KOPT-K1 (cell line): Measurements from ENCODE around the gene CCL4L2.
"Not testable (repeated sequence)": the region's sequence is repeated elsewhere in the genome, so short reads cannot be mapped to it uniquely, and the experiment has no call there.

Source experiments
- H3K27ac ChIP-seq: fragments of 200-600 bp; sonication (generic); 2 replicates; pipeline ENCODE4 v1.5.1; 2016; ENCODE audit warnings: antibody characterized with exemption, mild to moderate bottlenecking, low read depth, low read length; ENCODE audit not compliant: poor library complexity, severe bottlenecking
- H3K36me3 ChIP-seq: fragments of 200-600 bp; sonication (generic); 2 replicates; pipeline ENCODE4 v1.5.1; 2017; ENCODE audit warnings: antibody characterized with exemption, mild to moderate bottlenecking, low read length, moderate library complexity; ENCODE audit not compliant: insufficient read depth
- H3K9me3 ChIP-seq: fragments of 200-600 bp; sonication (generic); 2 replicates; pipeline ENCODE4 v1.5.1; 2017; ENCODE audit warnings: antibody characterized with exemption, low read length, mild to moderate bottlenecking; ENCODE audit not compliant: insufficient read depth, poor library complexity, severe bottlenecking

Gene CCL4L2

DNA sequence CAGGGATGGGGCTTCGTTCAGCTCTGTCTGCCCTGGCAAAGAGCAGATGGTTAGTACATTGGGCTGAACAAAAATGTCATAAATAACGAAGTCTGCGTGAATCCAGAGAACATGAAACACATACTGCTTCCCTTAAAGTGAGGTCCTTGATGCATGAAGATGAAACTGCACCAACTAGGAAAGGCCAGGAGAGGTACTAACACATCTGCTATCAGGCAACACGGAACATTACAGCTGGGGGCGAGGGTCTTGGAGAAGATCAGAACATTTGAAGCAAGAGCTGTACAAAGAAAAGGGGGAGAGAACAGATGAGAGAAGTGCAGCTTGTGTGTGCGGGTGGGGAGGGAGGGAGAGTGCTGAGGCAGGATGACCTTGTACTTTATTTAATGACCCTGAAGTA lies 3.5 kb upstream of the CCL4L2 start:
- not testable (repeated sequence) for H3K9me3 ChIP-seq, H3K27ac ChIP-seq, H3K36me3 ChIP-seq

DNA sequence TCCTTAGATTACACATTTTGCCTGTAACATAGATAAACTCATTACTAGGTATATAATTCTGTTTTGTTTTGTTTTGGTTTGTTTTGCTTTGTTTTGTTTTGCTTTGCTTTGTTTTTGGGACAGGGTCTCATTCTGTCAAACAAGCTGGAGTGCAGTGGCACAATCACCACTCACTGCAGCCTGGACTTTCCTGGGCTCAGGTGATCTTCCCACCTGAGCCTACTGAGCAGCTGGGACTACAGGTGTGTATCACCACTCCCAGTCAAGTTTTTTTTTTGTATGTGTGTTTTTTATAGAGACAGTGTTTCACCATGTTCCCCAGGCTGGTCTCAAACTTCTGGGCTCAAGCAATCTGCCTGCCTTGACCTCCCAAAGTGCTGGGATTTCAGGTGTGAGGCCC lies 1.3 kb upstream of the CCL4L2 start:
- no peaks in the 10 kb centered on the region for H3K36me3 ChIP-seq
- H3K27ac ChIP-seq, result no peak overlapping the region
- H3K9me3 ChIP-seq, result no peaks in the 10 kb centered on the region

DNA sequence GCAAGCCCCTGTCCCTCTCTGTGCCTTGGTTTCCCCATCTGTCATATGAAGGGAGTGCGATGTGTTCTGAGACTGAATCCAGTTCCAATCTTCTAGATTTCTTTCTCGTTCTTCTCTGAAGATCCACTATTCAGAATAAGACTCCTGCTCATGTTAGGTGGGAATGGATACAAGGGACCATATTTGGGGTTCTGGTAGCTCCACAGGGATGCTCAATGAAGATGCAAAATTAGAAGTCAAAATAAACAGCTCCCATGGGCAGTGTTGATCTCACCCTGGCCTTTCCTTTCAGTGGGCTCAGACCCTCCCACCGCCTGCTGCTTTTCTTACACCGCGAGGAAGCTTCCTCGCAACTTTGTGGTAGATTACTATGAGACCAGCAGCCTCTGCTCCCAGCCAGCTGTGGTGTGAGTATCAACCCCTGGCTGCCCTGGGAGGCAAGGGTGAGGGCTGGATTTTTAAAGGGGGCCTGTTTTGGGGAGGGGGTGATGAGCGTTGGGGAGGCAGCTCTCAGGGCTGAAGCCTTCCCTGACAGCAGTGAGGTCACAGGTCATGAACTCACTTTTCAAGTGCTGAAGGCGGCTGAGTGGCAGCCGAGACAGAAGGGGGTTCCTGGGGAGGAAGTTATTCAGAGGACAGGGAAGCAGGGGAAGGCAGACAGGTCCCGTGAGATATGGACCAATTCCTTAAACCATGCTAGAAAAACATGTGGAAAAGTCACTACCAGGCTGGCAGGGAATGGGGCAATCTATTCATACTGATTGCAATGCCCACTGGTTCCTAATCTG lies 815 bp downstream of the CCL4L2 start:
- not testable (repeated sequence) for H3K36me3 ChIP-seq, H3K9me3 ChIP-seq, H3K27ac ChIP-seq

DNA sequence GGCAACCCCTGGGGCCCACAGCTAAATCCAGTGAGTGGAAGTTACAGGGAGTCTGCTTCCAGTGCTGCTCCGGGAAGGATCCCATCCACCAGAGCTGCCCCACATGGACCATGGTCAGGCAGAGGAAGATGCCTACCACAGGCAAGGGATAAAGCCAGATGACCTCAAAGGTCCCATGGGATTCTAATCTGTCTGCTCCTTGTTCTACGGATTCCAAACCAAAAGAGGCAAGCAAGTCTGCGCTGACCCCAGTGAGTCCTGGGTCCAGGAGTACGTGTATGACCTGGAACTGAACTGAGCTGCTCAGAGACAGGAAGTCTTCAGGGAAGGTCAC lies 1.4 kb downstream of the CCL4L2 start:
- no peaks in the 10 kb centered on the region for H3K9me3 ChIP-seq
- H3K27ac ChIP-seq, result no peak overlapping the region
- no peaks in the 10 kb centered on the region for H3K36me3 ChIP-seq

DNA sequence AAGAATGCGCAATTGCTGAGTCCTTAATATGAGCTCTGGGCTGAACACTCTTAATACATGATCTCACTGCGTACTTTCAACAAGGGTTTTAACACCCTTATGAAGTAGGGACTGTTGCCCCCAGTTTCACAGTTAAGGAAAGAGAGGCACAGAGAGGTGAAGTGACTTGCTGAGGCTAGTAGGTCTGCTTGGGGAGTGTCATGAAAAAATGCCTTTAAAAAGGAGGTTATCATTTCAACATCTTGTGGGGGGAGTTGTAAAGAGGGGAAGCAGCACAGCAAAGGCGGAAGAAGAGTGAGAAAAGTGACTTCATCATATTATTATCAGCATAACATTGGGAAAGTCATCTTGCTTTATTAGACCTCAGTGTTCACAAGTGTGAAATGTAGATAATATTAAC lies 2.1 kb downstream of the CCL4L2 start:
- no peaks in the 10 kb centered on the region for H3K36me3 ChIP-seq
- peaks cover under 1% of the 10 kb centered on the region for H3K9me3 ChIP-seq
- no peak overlapping the region for H3K27ac ChIP-seq

DNA sequence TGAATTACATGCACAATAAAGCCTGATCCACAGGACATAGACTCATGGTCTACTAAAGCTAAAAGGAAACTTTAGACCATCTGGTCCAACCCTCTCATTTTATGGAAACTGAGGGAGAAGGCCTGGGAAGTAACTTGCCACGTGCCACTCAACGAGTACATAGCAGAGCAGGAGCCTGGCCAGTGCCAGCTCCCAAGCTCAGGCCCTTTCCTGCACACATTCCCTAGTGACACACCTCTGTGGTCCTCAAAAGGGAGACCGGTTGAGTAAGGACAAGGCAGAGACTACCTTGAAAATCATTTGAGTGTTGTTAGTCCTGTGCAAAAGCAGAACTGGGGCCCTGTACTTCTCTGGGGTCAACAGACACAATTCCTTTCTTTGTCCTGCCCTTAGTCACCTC lies 2.8 kb downstream of the CCL4L2 start:
- Histone ChIP-seq H3K36me3 (no peaks in the 10 kb centered on the region), H3K9me3 (peaks cover 7% of the 10 kb centered on the region), H3K27ac (no peak overlapping the region)

DNA sequence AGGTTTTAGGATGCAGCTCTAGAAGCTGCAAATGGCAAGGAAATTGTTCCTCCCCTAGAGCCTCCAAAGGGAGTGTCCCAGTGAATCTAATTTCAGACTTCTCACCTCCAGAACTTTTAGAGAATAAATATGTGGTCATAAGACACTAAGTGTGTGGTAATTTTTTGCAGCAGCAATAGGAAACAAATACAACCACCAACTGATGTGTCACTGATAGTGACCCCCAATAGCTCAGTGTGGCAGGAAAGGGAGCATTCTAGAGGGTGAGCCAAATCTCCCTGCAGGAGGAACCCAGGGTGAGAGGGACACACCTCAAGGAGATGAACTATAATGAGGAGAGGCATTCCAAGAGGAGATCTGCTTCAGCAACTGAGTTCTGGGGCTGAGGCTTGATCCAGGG lies 4.1 kb downstream of the CCL4L2 start:
- Histone ChIP-seq H3K36me3 (no peaks in the 10 kb centered on the region), H3K27ac (no peak overlapping the region), H3K9me3 (peaks cover 11% of the 10 kb centered on the region)

DNA sequence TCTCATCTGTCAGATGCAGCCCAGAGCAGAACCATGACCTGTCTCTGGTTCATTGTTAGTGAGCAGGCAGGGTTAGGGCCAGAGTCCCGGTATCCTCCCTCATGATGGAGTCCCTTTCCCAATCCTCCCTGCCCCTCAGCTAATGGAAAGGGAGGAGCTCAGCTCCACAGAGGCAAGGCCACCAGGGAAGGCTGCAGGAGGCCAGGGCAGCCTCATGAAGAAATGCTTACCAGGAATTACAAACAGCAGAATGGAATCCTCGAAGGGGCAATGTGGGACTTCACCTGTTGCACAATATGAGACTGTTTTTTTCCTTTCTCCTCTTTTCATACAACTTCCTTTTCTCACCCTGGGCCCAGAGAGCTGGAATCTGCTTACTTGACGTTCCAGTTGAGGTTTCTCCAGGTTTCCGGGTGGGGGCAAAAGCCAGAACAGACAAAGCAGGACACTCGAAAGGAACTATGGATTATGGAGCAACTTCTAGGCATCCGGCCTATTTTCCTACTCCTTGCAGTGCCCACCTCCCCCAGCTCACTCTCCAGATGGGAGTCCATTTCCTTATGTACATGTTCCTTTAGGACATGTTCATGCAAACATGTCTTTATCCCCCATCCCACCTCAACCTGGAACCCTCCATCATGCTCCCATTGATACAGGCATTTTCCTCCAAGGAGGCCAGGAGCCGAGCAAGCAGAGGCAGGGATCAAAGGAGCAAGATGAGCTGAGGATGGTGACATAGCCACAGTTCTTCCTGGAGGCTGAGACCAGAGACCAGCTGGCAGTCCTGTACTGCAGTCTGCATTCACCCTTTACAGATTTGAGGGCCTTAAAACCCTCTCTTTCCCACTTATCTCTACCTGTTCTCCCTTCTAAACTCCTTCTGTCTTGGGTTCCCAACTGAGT lies 4.8 kb downstream of the CCL4L2 start:
- peaks cover 11% of the 10 kb centered on the region for H3K9me3 ChIP-seq
- H3K27ac ChIP-seq, H3K36me3 ChIP-seq: not testable (repeated sequence)

DNA sequence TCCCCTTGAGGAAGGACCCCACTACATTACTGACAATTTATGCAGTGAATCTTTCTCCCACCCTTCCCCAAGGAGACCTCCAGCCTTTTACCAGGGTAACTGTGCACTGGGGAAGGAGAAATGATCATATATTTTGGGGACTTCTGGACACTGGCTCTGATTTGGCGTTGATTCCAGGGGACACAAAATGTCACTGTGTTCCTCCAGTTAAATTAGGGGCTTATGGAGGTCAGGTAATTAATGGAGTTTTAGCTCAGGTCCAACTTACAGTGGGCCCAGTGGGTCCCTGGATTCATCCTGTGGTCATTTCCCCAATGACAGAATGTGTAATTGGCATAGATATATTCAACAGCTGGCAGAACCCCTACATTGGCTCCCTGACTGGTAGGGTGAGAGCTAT lies 8.7 kb downstream of the CCL4L2 start:
- peaks cover 11% of the 10 kb centered on the region for H3K9me3 ChIP-seq
- H3K36me3 ChIP-seq, H3K27ac ChIP-seq: not testable (repeated sequence)

DNA sequence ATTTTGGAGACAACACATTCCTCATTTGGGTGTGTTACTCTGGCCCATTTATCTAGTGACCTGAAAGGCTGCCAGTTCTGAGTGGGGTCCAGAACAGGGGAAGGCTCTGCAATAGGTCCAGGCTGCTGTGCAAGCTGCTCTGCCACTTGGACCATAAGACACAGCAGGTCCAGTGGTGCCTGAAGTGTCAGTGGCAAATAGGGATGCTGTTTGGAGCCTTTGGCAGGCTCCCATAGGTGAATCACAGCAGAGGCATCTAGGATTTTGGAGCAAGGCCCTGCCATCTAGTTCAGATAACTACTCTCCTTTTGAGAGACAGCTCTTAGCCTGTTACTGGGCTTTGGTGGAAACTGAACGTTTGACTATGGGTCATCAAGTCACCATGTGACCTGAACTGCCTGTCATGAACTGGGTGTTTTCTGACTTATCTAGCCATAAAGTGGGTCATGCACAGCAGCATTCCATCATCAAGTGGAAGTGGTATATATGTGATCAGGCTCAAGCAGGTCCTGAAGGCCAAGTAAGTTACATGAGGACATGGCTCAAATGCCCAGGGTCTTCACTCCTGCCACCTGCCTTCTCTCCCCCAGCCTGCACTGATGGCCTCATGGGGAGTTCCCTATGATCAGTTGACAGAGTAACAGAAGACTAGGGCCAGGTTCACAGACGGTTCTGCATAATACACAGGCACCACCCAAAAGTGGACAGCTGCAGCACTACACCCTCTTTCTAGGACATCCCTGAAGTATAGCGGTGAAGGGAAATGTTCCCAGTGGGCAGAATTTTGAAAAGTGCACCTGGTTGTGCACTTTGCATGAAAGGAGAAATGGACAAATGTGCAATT lies 10.1 kb downstream of the CCL4L2 start:
- H3K27ac ChIP-seq, H3K36me3 ChIP-seq: not testable (repeated sequence)
- H3K9me3 ChIP-seq, result peaks cover 11% of the 10 kb centered on the region

DNA sequence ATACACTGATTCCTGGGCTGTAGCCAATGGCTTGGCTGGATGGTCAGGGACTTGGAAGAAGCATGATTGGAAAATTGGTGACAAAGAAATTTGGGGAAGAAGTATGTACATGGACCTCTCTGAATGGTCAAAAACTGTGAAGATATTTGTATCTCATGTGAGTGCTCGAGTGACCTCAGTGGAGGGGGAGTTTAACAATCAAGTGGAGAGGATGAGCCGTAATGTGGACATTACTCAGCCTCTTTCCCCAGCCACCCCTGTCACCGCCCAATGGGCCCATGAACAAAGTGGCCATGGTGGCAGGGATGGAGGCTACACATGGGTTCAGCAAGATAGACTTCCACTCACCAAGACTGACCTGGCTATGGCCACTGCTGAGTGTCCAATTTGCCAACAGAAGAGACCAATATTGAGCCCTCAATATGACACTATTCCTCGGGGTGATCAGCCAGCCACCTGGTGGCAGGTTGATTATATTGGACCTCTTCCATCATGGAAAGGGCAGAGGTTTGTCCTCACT lies 10.8 kb downstream of the CCL4L2 start:
- H3K9me3 ChIP-seq, result peaks cover 11% of the 10 kb centered on the region
- not testable (repeated sequence) for H3K27ac ChIP-seq, H3K36me3 ChIP-seq

DNA sequence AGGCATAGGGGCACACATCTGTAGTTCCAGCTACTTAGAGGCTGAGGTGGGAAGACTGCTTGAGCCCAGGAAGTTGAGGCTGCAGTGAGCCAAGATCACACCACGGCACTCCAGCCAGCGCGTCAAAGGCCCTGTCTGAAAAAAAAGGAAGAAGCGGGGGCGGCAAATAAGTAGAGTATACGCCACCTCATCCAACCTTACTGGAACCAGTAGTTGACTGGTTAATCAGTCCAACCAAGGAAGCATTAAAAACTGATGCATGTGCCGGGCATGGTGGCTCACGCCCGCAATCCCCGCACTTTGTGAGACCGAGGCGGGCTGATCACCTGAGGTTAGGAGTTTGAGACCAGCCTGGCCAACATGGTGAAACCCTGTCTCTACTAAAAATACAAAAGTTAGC lies 12.1 kb downstream of the CCL4L2 start:
- not testable (repeated sequence) for H3K36me3 ChIP-seq, H3K27ac ChIP-seq
- H3K9me3 ChIP-seq, result peaks cover 10% of the 10 kb centered on the region

DNA sequence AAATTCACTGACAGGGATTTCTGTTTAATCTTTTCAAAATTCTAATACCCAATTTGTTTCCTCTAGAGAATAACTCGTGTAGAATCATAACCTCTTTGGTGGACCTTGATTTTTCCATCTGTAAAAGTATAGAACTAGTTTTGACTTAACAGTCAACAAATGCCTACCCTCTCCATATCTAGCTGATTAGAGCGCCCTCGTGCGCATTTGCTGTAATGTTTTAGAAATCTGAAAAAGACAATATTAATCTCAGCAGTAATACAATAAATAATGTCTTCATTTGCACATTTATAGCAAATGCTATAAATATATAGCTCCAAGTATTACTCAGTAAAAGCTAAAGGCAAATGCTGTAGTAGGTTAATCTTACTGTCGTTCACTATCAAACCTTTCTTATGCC lies 18.8 kb downstream of the CCL4L2 start:
- H3K9me3 ChIP-seq, H3K27ac ChIP-seq, H3K36me3 ChIP-seq: not testable (repeated sequence)

DNA sequence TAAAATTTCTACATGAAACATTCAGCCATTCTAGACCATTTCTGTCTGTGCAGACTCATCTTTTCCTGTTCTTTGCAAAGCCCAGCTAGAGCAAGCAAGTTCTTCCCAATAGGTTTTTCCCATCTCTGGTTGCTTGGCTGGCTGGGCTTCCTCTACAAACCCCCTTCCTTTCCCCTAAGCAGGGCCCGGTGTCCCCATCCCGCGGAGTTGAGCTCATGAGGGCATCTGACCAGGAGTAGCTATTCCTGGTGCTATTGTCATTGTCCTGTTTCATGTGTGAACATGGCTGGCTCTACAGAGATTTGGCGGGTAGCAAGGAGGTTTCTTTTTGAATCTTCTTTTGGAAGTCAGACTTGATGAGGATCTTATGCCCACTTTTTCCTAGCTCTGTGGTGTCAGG lies 31.2 kb downstream of the CCL4L2 start:
- H3K9me3 ChIP-seq, H3K27ac ChIP-seq, H3K36me3 ChIP-seq: not testable (repeated sequence)
